ENCODE results near the gene SLC38A3. TPM values are rescaled to one million over a fixed set of nuclear protein-coding genes. Genes with fewer than 3 reads are reported as not detected.

SLC38A3 gene
- total RNA-seq, 2 donors from 2014 or later: 0.28 TPM; not detected in 1

GRCh38 chr3:50211930-50212329 lies 6.9 kb downstream of the SLC38A3 start:
- no peaks in the 10 kb centered on the region for H3K36me3 ChIP-seq
- no peak for DNase-seq (ENCODE audit: low spot score)
- H3K9me3 ChIP-seq: no peaks in the 10 kb centered on the region
- no peak overlapping the region for H3K27ac ChIP-seq
- TF ChIP-seq CTCF (IDR thresholded peaks at IDR 0.05): no peak
- no peaks in the 10 kb centered on the region for H3K27me3 ChIP-seq (replicated peaks; ENCODE audit: insufficient read depth)
- no peak overlapping the region for H3K4me3 ChIP-seq
- H3K4me1 ChIP-seq (ENCODE audit: control insufficient read depth in 1 of 2, low read depth in 2 of 2): no peaks in the 10 kb centered on the region
- ATAC-seq (ENCODE audit: insufficient number of reproducible peaks, low FRiP score, low read depth): no peak

GRCh38 chr3:50212502-50212901 lies 7.4 kb downstream of the SLC38A3 start:
- DNase-seq (ENCODE audit: low spot score) (no peak), ATAC-seq (ENCODE audit: insufficient number of reproducible peaks, low FRiP score, low read depth) (no peak)
- no peaks in the 10 kb centered on the region for H3K36me3 ChIP-seq
- H3K27ac ChIP-seq: no peak overlapping the region
- no peaks in the 10 kb centered on the region for H3K27me3 ChIP-seq (replicated peaks; ENCODE audit: insufficient read depth)
- H3K9me3 ChIP-seq: no peaks in the 10 kb centered on the region
- TF ChIP-seq CTCF (IDR thresholded peaks at IDR 0.05): no peak
- no peaks in the 10 kb centered on the region for H3K4me1 ChIP-seq (ENCODE audit: control insufficient read depth in 1 of 2, low read depth in 2 of 2)
- H3K4me3 ChIP-seq: no peak overlapping the region

DNA sequence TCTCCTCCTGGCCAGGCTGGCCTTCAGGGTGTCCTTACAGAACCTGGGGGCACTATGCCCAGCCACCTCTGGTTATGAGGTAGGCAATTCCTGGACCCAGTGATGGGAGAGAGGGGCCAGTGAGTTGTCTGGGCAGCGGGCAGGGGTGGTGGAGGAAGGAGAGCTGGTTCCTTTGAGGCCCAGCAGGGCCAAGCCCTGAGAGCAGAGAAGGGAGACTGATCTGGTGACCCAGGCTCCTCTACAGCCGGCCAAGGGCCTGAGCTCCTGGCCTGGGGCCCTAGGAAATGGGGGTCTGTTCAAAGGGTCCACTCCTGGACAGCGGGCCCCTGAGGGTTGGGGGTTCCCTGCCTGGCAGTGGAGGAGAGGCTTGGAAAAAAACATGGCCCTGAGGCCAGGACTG lies 7.9 kb downstream of the SLC38A3 start:
- no peak for TF ChIP-seq CTCF (IDR thresholded peaks at IDR 0.05)
- H3K9me3 ChIP-seq: no peaks in the 10 kb centered on the region
- DNase-seq (ENCODE audit: low spot score) (no peak), ATAC-seq (ENCODE audit: insufficient number of reproducible peaks, low FRiP score, low read depth) (no peak)
- H3K4me1 ChIP-seq (ENCODE audit: control insufficient read depth in 1 of 2, low read depth in 2 of 2): no peaks in the 10 kb centered on the region
- no peaks in the 10 kb centered on the region for H3K27me3 ChIP-seq (replicated peaks; ENCODE audit: insufficient read depth)
- no peaks in the 10 kb centered on the region for H3K36me3 ChIP-seq
- H3K27ac ChIP-seq: no peak overlapping the region
- no peak overlapping the region for H3K4me3 ChIP-seq

DNA sequence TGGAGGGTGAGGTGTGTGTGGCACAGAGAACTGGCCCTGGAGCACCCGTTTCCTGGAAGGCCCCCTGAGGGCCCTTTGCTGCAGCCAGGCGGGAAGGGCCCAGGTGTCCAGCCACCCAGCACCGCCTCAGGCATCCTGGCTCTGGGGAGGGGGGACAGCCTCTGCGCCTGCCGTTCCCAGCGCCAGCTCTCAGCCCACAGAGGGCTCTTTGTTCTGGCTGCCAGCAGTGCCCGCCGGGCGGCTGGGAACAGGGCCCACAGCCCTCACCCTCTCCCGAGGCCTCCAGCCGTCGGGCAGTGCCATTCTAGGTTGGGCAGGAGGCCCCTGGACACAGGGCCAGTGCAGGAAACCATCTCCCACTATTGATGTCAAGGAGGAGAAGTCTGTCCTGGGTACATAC lies 8.3 kb downstream of the SLC38A3 start:
- H3K27ac ChIP-seq: no peak overlapping the region
- no peak for ATAC-seq (ENCODE audit: insufficient number of reproducible peaks, low FRiP score, low read depth)

DNA sequence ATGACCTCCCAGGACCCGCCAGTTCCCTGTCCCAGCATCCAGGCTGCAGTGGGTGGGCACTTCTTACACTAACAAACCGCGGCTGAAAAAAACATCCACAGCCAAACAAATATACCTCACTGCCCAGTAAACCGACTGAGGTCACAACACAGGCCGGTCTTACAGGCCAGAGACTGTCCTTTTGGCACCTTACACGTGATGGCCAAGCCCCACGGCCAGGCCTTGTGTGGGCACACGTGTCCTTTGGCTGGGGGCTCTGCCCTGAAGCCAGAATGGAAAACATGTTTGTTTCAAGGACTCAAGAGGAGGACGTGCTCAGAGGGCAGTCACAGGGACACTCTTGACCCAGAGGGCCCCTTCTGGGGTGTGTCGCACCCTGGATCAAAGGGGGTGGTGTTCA lies 9.8 kb downstream of the SLC38A3 start:
- H3K4me3 ChIP-seq: no peak overlapping the region
- H3K27ac ChIP-seq: no peak overlapping the region
- no peak for TF ChIP-seq CTCF (IDR thresholded peaks at IDR 0.05)
- no peaks in the 10 kb centered on the region for H3K27me3 ChIP-seq (replicated peaks; ENCODE audit: insufficient read depth)
- no peaks in the 10 kb centered on the region for H3K36me3 ChIP-seq
- H3K9me3 ChIP-seq: no peaks in the 10 kb centered on the region
- no peak for DNase-seq (ENCODE audit: low spot score)
- no peak for ATAC-seq (ENCODE audit: insufficient number of reproducible peaks, low FRiP score, low read depth)
- no peaks in the 10 kb centered on the region for H3K4me1 ChIP-seq (ENCODE audit: control insufficient read depth in 1 of 2, low read depth in 2 of 2)

More for the DNA sequence above, 8.3 kb downstream of the SLC38A3 start:
- no peak for DNase-seq (ENCODE audit: low spot score)
- Histone ChIP-seq H3K36me3 (no peaks in the 10 kb centered on the region), H3K4me1 (ENCODE audit: control insufficient read depth in 1 of 2, low read depth in 2 of 2) (no peaks in the 10 kb centered on the region), H3K9me3 (no peaks in the 10 kb centered on the region), H3K27me3 (replicated peaks; ENCODE audit: insufficient read depth) (no peaks in the 10 kb centered on the region), H3K4me3 (no peak overlapping the region)
- no peak for TF ChIP-seq CTCF (IDR thresholded peaks at IDR 0.05)

Data from thoracic aorta (tissue), 2 donors.